GM06990 (cell line): ENCODE results near the gene PPM1J.

Experiments
- DNase-seq: peaks from one replicate; pipeline ENCODE4 v3.0.0-alpha.2; 2011; ENCODE audit not compliant: insufficient read length; ENCODE audit errors: extremely low read depth
- H3K27me3 ChIP-seq: replicated peaks from 2 replicates; pipeline ENCODE4 v1.6.0; 2011; ENCODE audit warnings: low read length; ENCODE audit not compliant: control insufficient read depth, insufficient read depth
- H3K36me3 ChIP-seq: 2 replicates; pipeline ENCODE4 v1.5.1; 2011; ENCODE audit warnings: low read length; ENCODE audit not compliant: control insufficient read depth, insufficient read depth
- H3K4me3 ChIP-seq: replicated peaks from 2 replicates; pipeline ENCODE4 v1.5.1; 2011; ENCODE audit warnings: low read depth, mild to moderate bottlenecking, control low read depth, low read length
- TF ChIP-seq, protein P1 (sequence below): IDR thresholded peaks from 2 replicates; pipeline ENCODE4 v1.5.1; 2011; ENCODE audit warnings: low read length, control low read depth, mild to moderate bottlenecking, inconsistent platforms; ENCODE audit not compliant: insufficient read depth, poor library complexity, severe bottlenecking

PPM1J gene

DNA sequence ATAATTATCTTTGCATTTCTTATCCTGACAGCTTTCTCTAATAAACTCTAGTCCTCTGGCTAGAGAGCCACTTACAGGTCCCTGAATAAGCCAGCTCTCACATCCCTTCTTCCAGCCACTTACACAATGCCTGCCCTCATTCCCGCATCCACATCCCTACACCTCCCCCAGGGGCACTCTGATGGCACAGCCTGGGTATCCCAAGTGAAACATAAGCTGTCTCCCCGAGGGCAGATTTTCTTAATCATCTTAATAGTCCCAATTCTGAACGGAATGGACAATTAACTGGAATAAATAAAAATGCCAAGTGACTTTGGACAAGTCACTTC is 13.1 kb downstream of the PPM1J start:
- no peak for DNase-seq
- no peak overlapping the region for H3K4me3 ChIP-seq
- TF ChIP-seq, protein P1, sequence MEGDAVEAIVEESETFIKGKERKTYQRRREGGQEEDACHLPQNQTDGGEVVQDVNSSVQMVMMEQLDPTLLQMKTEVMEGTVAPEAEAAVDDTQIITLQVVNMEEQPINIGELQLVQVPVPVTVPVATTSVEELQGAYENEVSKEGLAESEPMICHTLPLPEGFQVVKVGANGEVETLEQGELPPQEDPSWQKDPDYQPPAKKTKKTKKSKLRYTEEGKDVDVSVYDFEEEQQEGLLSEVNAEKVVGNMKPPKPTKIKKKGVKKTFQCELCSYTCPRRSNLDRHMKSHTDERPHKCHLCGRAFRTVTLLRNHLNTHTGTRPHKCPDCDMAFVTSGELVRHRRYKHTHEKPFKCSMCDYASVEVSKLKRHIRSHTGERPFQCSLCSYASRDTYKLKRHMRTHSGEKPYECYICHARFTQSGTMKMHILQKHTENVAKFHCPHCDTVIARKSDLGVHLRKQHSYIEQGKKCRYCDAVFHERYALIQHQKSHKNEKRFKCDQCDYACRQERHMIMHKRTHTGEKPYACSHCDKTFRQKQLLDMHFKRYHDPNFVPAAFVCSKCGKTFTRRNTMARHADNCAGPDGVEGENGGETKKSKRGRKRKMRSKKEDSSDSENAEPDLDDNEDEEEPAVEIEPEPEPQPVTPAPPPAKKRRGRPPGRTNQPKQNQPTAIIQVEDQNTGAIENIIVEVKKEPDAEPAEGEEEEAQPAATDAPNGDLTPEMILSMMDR = no peak
- no peaks in the 10 kb centered on the region for H3K27me3 ChIP-seq
- H3K36me3 ChIP-seq = peaks cover 26% of the 10 kb centered on the region

DNA sequence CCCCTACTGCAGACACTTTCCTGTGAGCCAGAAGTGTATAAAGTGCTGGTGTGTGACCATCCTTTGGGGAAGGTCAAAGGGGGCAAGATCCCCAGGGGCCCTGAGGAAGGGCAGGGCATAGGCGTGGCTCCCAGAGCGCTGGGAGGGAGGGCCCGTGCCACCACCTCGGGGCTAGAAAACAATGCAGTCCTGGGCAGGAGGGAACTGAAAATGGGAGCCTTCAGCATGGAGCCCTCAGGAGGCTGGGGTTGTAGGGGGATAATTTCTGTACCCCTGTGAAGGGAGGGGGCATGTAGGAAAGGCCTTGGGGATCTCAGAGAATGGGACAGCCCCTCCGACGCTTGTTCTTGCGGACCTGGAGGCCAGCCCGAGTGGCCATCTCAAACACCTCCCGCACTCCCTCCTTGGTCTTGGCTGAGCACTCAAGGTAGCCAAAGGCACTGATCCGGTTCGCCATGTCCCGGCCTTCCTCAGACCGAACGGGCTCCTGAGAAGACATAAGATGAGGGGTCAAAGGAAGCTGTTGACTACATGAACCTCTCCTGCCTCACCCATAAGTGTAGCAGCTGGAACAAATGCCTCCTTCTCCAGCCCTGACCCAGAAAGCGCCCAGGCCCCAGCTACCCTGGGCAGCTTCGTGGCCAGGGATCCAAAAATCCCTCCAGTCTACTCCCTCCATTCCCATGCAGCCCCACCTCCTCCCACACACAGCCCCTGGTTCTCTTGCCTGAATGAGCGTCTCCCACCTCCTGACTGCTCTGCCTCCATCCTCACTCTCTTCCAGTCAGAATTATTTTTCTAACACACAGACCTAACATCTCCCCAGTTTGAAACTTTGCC is 13.7 kb downstream of the PPM1J start:
- Histone ChIP-seq H3K4me3 (no peak overlapping the region), H3K36me3 (peaks cover 29% of the 10 kb centered on the region), H3K27me3 (no peaks in the 10 kb centered on the region)
- TF ChIP-seq, protein P1 = no peak
- DNase-seq = no peak

DNA sequence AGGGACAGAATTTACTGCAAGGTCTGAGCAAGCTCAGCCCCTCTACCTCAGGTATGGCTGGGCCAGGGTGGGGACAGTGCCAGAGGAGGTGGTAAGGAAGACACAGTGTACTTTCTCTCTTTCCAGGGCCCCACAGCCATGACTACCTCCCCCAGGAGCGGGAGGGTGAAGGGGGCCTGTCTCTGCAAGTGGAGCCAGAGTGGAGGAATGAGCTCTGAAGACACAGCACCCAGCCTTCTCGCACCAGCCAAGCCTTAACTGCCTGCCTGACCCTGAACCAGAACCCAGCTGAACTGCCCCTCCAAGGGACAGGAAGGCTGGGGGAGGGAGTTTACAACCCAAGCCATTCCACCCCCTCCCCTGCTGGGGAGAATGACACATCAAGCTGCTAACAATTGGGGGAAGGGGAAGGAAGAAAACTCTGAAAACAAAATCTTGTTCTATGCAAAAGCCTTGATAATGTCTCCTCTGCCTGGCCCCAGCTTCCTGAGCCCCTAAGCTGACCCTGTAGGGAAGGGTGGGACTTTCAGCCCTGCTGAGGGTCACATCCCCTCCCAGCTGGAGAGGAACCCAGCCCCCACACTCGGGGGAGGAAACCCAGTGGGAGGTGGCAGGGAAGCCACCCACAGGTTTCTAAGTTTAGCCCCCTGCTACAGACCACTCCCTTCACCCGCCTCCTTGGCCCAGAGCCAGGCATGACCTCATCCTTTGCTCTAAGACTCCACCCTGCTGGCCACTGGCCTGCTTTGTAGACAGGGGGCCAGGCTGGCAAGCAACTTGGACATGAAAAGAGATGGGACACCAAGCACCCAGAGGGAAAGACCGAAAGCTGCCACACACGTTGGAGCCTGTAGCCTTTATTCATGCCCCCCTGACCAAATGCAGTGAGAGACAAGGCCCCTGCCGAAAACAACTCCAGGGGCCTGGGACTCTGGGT is 14.6 kb downstream of the PPM1J start:
- TF ChIP-seq, protein P1 = no peak

DNA sequence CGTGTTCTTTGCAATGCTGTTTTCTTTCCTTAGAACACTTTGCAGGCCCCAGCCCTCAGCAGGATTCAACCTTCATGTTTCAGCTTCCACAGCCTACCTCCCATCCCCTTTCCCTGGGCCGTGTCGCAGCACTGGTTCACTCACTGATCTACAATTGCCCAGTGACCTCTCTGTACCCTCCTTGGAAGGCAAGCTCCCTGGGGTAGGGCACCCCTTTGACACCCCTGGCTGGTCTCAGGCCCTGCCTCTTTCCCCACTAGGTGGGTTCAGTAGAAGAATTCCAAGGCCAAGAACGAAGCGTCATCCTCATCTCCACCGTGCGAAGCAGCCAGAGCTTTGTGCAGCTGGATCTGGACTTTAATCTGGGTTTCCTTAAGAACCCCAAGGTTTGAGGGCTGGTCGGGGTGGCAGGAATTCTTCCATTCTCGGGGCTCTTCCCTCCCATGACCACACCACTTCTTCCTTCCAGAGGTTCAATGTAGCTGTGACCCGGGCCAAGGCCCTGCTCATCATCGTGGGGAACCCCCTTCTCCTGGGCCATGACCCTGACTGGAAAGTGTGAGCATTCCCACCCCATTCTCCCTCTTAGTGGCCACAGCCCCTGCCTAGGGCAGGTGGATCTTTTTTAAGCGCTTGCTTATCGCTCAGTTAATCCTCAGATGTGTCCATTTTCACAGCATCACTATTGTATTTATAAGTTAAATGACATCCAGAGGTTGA is 15.5 kb downstream of the PPM1J start:
- Histone ChIP-seq H3K36me3 (peaks cover 35% of the 10 kb centered on the region), H3K4me3 (no peak overlapping the region), H3K27me3 (no peaks in the 10 kb centered on the region)
- TF ChIP-seq, protein P1 = no peak
- no peak for DNase-seq

More for the DNA sequence above, 14.6 kb downstream of the PPM1J start:
- Histone ChIP-seq H3K27me3 (no peaks in the 10 kb centered on the region), H3K36me3 (peaks cover 32% of the 10 kb centered on the region), H3K4me3 (no peak overlapping the region)
- peak; percentile 75 for DNase-seq

DNA sequence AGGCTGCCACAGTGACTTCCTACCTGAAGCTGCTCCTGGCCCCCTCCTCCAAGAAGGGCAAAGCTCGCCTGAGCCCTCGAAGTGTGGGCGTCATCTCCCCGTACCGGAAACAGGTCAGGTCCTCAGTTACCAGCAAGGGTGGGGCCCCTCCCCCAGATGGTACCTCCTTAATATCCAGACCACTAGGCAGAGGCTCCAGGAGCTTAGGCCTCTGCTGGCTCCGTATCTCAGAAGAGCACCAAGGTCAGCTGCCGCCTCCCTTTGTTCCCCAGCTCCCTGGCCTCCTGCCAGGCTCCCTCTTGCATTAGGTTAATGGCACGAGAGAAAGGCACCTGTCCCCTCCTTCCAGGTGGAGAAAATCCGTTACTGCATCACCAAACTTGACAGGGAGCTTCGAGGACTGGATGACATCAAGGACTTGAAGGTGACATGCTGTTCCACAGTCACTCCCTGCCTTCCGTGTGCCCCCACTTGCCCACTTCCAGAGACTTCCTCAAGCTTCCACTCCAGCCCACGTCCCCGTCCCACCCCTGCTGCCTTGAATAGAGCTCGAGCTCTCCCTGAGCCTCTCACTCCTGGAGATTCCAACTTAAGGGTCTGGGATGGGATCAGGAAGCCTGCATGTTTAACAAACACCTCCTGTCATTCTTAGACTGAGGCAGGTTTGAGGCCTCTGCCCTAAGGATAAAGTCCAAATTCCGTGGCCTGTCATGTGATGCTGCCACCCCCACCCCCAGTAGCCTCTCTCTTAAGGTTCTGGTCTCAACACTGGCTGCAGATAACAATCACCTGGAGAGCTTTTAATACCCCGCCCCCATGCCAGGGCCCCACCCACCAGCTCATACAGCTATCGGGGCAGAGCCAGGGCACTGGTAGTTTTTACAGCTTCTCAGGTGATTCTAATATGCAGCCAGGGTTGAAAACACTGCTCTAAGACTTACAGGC is 16.5 kb downstream of the PPM1J start:
- no peak overlapping the region for H3K4me3 ChIP-seq
- DNase-seq = no peak
- no peaks in the 10 kb centered on the region for H3K27me3 ChIP-seq
- peaks cover 40% of the 10 kb centered on the region for H3K36me3 ChIP-seq
- TF ChIP-seq, protein P1 = no peak
